CD8-positive, alpha-beta memory T cell (primary cell): ENCODE measurements around the gene MAVS. TPM values are rescaled to one million over a fixed set of nuclear protein-coding genes. Genes with fewer than 3 reads are reported as not detected.
A peak's percentile ranks its signal among the peaks of the same experiment; 100 is the strongest.
"Not testable (repeated sequence)": the region's sequence is repeated elsewhere in the genome, so short reads cannot be mapped to it uniquely, and the experiment has no call there.

Experiments used
- CTCF ChIA-PET: fragments of 350-600 bp; sonication (Branson Sonifier 250); formaldehyde crosslinking; loops from one replicate; lab custom pipeline; 2021; ENCODE audit warnings: antibody characterized with exemption; lab: Charles Lee
- POLR2A ChIA-PET: fragments of 350-600 bp; sonication (Branson Sonifier 250); formaldehyde crosslinking; loops from one replicate; lab custom pipeline; 2021; ENCODE audit warnings: antibody characterized with exemption; lab: Charles Lee
- DNase-seq, 5 donors: peaks; one replicate each; pipeline versions ENCODE4 v3.0.0 to v3.0.0-alpha.2; 2020 to 2022; ENCODE audit warnings: mixed read lengths in 1 of 5
- H3K27ac ChIP-seq: one replicate; pipeline ENCODE4 v1.7.0; 2013; ENCODE audit warnings: low read depth, mild to moderate bottlenecking, low read length, moderate library complexity
- H3K27me3 ChIP-seq: 2 replicates; pipeline ENCODE4 v1.7.0; 2013; ENCODE audit warnings: low read length, mild to moderate bottlenecking; ENCODE audit not compliant: insufficient read depth, poor library complexity, severe bottlenecking
- H3K36me3 ChIP-seq: 2 replicates; pipeline ENCODE4 v1.7.0; 2013; ENCODE audit warnings: mild to moderate bottlenecking, low read length, moderate library complexity; ENCODE audit not compliant: insufficient read depth
- H3K4me1 ChIP-seq: 2 replicates; pipeline ENCODE4 v1.7.0; 2013; ENCODE audit warnings: mild to moderate bottlenecking, low read length, moderate library complexity; ENCODE audit not compliant: insufficient read depth
- H3K4me3 ChIP-seq: 2 replicates; pipeline ENCODE4 v1.7.0; 2013; ENCODE audit warnings: mild to moderate bottlenecking, low read length
- H3K9me3 ChIP-seq: 2 replicates; pipeline ENCODE4 v1.7.0; 2013; ENCODE audit warnings: mild to moderate bottlenecking, low read length
- H3K27ac Mint-ChIP-seq, 8 donors: one replicate each; pipeline ENCODE4 v1.8.0; 2020 to 2021; ENCODE audit warnings: mixed read lengths in 8 of 8, mild to moderate bottlenecking in 6 of 8, inconsistent platforms in 3 of 8, moderate library complexity in 3 of 8
- H3K27me3 Mint-ChIP-seq, 2 donors: one replicate each; pipeline ENCODE4 v1.8.0; 2020 to 2021; ENCODE audit warnings: mixed read lengths in 2 of 2, mild to moderate bottlenecking in 1 of 2, moderate library complexity in 1 of 2
- H3K36me3 Mint-ChIP-seq, 3 donors: one replicate each; pipeline ENCODE4 v1.8.0; 2020 to 2021; ENCODE audit warnings: mixed read lengths in 3 of 3, inconsistent platforms in 1 of 3, mild to moderate bottlenecking in 1 of 3
- H3K4me1 Mint-ChIP-seq, 3 donors: one replicate each; pipeline ENCODE4 v1.8.0; 2020 to 2021; ENCODE audit warnings: mixed read lengths in 3 of 3, inconsistent platforms in 1 of 3, mild to moderate bottlenecking in 1 of 3
- H3K4me3 Mint-ChIP-seq, 7 donors: one replicate each; pipeline ENCODE4 v1.8.0; 2020 to 2021; ENCODE audit warnings: mixed read lengths in 7 of 7, mild to moderate bottlenecking in 6 of 7, moderate library complexity in 4 of 7, inconsistent platforms in 2 of 7
- H3K9me3 Mint-ChIP-seq, 5 donors: one replicate each; pipeline ENCODE4 v1.8.0; 2020 to 2022; ENCODE audit warnings: mixed read lengths in 5 of 5, mild to moderate bottlenecking in 3 of 5, moderate library complexity in 2 of 5, inconsistent platforms in 1 of 5
- polyA plus RNA-seq: library from polyadenylated mRNA; unstranded; fragments of 300-500 nt; fragmentation: Illumina TruSeq; gene quantifications from one replicate; pipeline ENCODE4 v1.2.3, GENCODE V29; 2021
- total RNA-seq, 2 experiments: library from RNA; stranded (reverse); gene quantifications; one replicate each; pipeline ENCODE4 v1.2.3, GENCODE V29; 2021

Gene MAVS
- total and polyA plus RNA-seq, 3 experiments from 2014 or later: 8.1 to 34.8 (median 34.3) TPM

DNA sequence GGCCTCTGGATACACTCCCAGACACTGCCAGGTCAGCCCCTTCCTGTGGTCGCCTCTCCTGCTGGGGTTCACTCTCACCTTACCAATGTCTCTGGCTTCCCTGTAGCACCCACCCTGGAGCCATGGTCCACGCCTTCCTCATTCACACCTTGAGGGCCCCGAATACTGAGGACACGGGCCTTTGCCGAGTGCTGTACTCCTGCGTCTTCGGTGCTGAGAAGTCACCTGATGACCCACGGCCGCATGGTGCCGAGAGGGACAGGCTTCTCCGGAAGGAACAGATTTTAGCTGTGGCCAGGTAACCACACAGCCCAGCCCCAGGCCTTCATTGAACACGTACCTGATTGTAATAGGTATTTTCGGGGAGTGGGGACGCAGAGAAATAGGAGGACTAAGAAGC lies 24.6 kb upstream of the MAVS start:
- Mint-ChIP-seq H3K27ac (peak overlapping the region in 7 of 8 donors; percentile 96 to 100 (median 97)), H3K4me3 (peak overlapping the region; percentile 27 to 97 (median 94)), H3K4me1 (peaks cover 30 to 49% (median 41%) of the 10 kb centered on the region in 3 donors), H3K9me3 (no peaks in the 10 kb centered on the region), H3K36me3 (peaks cover 0 to 47% (median 4%) of the 10 kb centered on the region in 3 donors), H3K27me3 (no peaks in the 10 kb centered on the region)
- no peaks in the 10 kb centered on the region for H3K27me3 ChIP-seq
- DNase-seq: no peak
- peaks cover 7% of the 10 kb centered on the region for H3K36me3 ChIP-seq
- no peak overlapping the region for H3K27ac ChIP-seq
- H3K4me1 ChIP-seq: peaks cover 33% of the 10 kb centered on the region
- CTCF ChIA-PET: interaction anchor here (1.3 to 18.5 kb wide), 5 partner anchors 26 to 54 kb away, joined by 4 to 262 read pairs (median 33); partner anchors contain the start of genes ADISSP, CDC25B, CENPB and SPEF1
- POLR2A ChIA-PET: interaction anchor here (0.5 to 4.0 kb wide), 2 partner anchors 32 to 35 kb away, joined by 5 to 37 read pairs; partner anchors contain the start of gene CENPB
- no peak overlapping the region for H3K4me3 ChIP-seq
- no peaks in the 10 kb centered on the region for H3K9me3 ChIP-seq

DNA sequence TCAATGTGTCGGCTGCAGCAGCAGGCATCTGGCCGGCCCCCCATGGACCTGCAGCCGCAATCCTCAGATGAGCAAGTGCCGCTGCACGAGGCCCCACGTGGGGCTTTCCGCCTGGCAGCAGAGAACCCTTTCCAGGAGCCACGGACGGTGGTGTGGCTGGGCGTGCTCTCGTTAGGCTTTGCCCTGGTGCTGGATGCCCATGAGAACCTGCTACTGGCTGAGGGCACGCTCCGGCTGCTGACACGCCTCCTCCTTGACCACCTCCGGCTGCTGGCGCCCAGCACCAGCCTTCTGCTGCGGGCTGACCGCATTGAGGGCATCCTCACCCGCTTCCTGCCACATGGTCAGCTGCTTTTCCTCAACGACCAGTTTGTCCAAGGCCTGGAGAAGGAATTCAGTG lies 22.8 kb upstream of the MAVS start:
- Histone ChIP-seq H3K27ac (no peak overlapping the region), H3K4me3 (no peak overlapping the region), H3K4me1 (peaks cover 19% of the 10 kb centered on the region), H3K9me3 (no peaks in the 10 kb centered on the region), H3K36me3 (peaks cover 7% of the 10 kb centered on the region), H3K27me3 (no peaks in the 10 kb centered on the region)
- no peak for DNase-seq
- H3K9me3 Mint-ChIP-seq: no peaks in the 10 kb centered on the region
- POLR2A ChIA-PET: interaction anchor here (0.9 kb wide), 1 partner anchor 32 kb away, joined by 3 read pairs; no protein-coding TSS in a partner anchor
- peak overlapping the region in 1 of 7 donors; percentile 56 for H3K4me3 Mint-ChIP-seq
- peak overlapping the region in 2 of 8 donors; percentile 32 to 87 for H3K27ac Mint-ChIP-seq
- CTCF ChIA-PET: interaction anchor here (18.5 kb wide), 1 partner anchor 39 kb away, joined by 262 read pairs; the partner anchor contains the start of genes CENPB and SPEF1
- peaks cover 19 to 32% (median 25%) of the 10 kb centered on the region in 3 donors for H3K4me1 Mint-ChIP-seq
- H3K27me3 Mint-ChIP-seq: no peaks in the 10 kb centered on the region
- H3K36me3 Mint-ChIP-seq: peaks cover 0 to 56% (median 4%) of the 10 kb centered on the region in 3 donors

DNA sequence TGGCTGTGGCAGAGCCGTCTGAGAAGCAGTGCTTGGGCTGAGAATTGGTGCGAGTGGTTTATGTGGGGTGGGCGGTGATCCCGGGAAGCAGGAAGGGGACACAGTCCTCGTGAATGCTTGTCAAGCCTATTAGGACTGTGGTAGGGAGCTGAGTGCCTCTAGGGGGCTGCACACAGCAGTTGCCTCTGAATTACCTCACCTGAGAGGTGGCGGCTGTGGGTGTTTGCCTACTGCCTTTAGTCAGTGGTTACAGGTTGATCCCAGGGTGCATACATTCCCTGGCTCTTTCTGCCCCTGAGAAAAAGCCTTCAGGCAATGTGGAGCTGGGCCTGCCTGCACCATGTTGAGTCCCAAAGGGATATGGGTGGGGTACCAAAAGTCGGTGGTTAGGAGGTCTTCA lies 21.1 kb upstream of the MAVS start:
- POLR2A ChIA-PET: no interaction called here
- peak overlapping the region in 3 of 8 donors; percentile 23 to 54 (median 26) for H3K27ac Mint-ChIP-seq
- peak overlapping the region in 1 of 7 donors; percentile 61 for H3K4me3 Mint-ChIP-seq
- peaks cover 8% of the 10 kb centered on the region for H3K4me1 ChIP-seq
- no peaks in the 10 kb centered on the region for H3K9me3 Mint-ChIP-seq
- CTCF ChIA-PET: interaction anchor here (0.9 to 18.5 kb wide), 3 partner anchors 30 to 58 kb away, joined by 3 to 262 read pairs (median 4); partner anchors contain the start of genes ADISSP, CENPB and SPEF1
- H3K9me3 ChIP-seq: no peaks in the 10 kb centered on the region
- H3K4me1 Mint-ChIP-seq: peaks cover 11 to 21% (median 13%) of the 10 kb centered on the region in 3 donors
- H3K27me3 Mint-ChIP-seq: no peaks in the 10 kb centered on the region
- no peak for DNase-seq
- H3K36me3 ChIP-seq: peaks cover 7% of the 10 kb centered on the region
- H3K27me3 ChIP-seq: no peaks in the 10 kb centered on the region
- H3K27ac ChIP-seq: no peak overlapping the region
- peaks cover 0 to 56% (median 4%) of the 10 kb centered on the region in 3 donors for H3K36me3 Mint-ChIP-seq
- H3K4me3 ChIP-seq: no peak overlapping the region

DNA sequence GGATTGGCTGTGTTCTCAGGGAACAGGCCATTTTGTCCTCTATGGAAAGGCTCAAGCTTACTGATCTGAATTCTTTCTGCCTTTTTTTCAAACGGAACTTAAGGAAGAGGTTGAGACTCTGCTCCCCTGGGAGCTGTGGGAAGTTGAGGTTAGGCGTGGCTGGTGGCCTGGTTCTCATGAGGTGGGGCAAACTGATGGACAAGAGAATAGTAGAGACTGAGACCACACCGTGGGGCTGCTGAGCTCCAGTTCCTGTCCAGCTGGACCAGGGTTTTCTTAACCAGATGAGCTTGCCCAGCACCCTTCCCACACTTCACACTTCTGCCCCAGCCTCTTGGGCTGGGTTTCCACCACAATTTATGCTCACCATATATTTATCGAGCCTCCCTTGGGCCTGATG lies 20.2 kb upstream of the MAVS start:
- Mint-ChIP-seq H3K4me1 (peaks cover 4 to 14% (median 7%) of the 10 kb centered on the region in 3 donors), H3K36me3 (peaks cover 0 to 51% (median 4%) of the 10 kb centered on the region in 3 donors), H3K27me3 (no peaks in the 10 kb centered on the region), H3K27ac (peak overlapping the region in 1 of 8 donors; percentile 89), H3K4me3 (no peak overlapping the region), H3K9me3 (no peaks in the 10 kb centered on the region)
- ChIA-PET CTCF (interaction anchor here (0.9 to 18.5 kb wide), 5 partner anchors 10 to 59 kb away, joined by 3 to 262 read pairs (median 3); partner anchors contain the start of genes ADISSP, CENPB and SPEF1), POLR2A (no interaction called here)
- Histone ChIP-seq H3K27ac (no peak overlapping the region), H3K36me3 (peaks cover 7% of the 10 kb centered on the region), H3K4me1 (peaks cover 1% of the 10 kb centered on the region), H3K9me3 (no peaks in the 10 kb centered on the region), H3K27me3 (no peaks in the 10 kb centered on the region), H3K4me3 (no peak overlapping the region)
- DNase-seq: no peak

DNA sequence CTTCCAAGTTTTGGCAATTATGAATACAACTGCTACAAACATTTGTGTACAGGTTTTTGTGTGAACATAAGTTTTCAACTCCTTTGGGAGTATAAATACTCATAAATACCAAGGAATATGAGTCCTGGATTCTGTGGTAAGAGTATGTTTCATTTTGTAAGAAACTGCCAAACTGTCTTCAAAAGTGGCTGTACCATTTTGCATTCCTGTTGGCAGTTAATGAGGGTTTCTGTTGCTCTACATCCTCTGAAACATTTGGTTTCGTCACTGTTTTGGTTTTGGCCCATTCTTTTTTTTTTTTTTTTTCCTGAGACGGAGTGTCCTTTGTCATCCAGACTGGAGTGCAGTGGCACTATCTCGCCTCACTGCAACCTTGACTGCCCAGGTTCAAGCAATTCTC lies 17.8 kb upstream of the MAVS start:
- Histone ChIP-seq H3K36me3 (no peaks in the 10 kb centered on the region), H3K4me3 (no peak overlapping the region), H3K27ac (no peak overlapping the region), H3K27me3 (no peaks in the 10 kb centered on the region), H3K9me3 (no peaks in the 10 kb centered on the region), H3K4me1 (no peaks in the 10 kb centered on the region)
- ChIA-PET CTCF (interaction anchor here (0.7 kb wide), 1 partner anchor 1076 kb away, joined by 4 read pairs; no protein-coding TSS in a partner anchor), POLR2A (no interaction called here)
- no peaks in the 10 kb centered on the region for H3K27me3 Mint-ChIP-seq
- no peak overlapping the region for H3K4me3 Mint-ChIP-seq
- no peak for DNase-seq
- H3K27ac Mint-ChIP-seq: no peak overlapping the region
- no peaks in the 10 kb centered on the region for H3K4me1 Mint-ChIP-seq
- H3K9me3 Mint-ChIP-seq: no peaks in the 10 kb centered on the region
- peaks cover 0 to 36% (median 0%) of the 10 kb centered on the region in 3 donors for H3K36me3 Mint-ChIP-seq

DNA sequence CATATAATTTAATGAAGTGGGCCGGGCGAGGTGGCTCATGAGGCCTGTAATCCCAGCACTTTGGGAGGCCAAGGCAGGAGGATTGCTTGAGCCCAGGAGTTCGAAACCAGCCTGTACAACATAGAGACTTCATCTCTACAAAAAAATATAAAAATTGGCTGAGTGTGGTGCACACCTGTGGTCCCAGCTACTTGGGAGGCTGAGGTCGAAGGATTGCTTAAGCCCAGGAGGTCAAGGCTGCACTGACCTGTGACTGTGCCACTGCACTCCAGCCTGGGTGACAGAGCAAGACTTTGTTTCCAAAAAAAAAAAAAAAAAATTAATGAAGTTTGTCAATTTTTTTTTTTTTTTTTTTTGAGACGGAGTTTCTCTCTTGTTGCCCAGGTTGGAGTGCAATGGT lies 16.7 kb upstream of the MAVS start:
- H3K27me3 Mint-ChIP-seq, H3K9me3 Mint-ChIP-seq, H3K36me3 ChIP-seq, H3K27ac ChIP-seq, H3K27me3 ChIP-seq, H3K4me3 Mint-ChIP-seq, POLR2A ChIA-PET, H3K4me1 Mint-ChIP-seq, DNase-seq, H3K4me1 ChIP-seq, CTCF ChIA-PET, H3K4me3 ChIP-seq, H3K9me3 ChIP-seq: not testable (repeated sequence)
- Mint-ChIP-seq H3K27ac (peak overlapping the region in 1 of 8 donors; percentile 50), H3K36me3 (peaks cover 0 to 25% (median 0%) of the 10 kb centered on the region in 3 donors)

DNA sequence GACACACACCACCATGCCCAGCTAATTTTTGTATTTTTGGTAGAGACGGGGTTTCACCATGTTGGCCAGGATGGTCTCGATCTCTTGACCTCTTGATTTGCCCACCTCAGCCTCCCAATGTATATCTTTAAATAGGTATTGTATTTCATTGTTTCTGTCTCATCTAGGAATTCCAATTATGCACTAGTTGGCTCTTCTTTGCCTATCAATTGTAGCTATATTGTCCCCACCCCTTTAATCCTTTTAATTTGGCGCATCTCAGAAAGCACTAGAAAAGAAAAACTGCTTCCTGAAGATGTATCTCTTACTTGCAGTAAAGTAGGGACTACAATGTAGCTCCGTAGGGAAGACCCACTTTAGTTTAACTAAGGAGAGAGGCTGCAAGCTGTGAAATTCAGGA lies 10.5 kb upstream of the MAVS start:
- Histone ChIP-seq H3K4me3 (no peak overlapping the region), H3K4me1 (no peaks in the 10 kb centered on the region), H3K36me3 (no peaks in the 10 kb centered on the region), H3K27me3 (no peaks in the 10 kb centered on the region), H3K27ac (no peak overlapping the region), H3K9me3 (no peaks in the 10 kb centered on the region)
- H3K4me1 Mint-ChIP-seq: no peaks in the 10 kb centered on the region
- ChIA-PET CTCF (interaction anchor here (1.2 to 1.7 kb wide), 4 partner anchors 9 to 19 kb away, joined by 3 to 6 read pairs (median 3); partner anchors contain the start of gene AP5S1), POLR2A (interaction anchor here (0.6 kb wide), 1 partner anchor 51 kb away, joined by 4 read pairs; no protein-coding TSS in a partner anchor)
- peaks cover 0 to 2% (median 0%) of the 10 kb centered on the region in 5 donors for H3K9me3 Mint-ChIP-seq
- peaks cover 0 to 2% (median 2%) of the 10 kb centered on the region in 3 donors for H3K36me3 Mint-ChIP-seq
- no peak overlapping the region for H3K27ac Mint-ChIP-seq
- no peak for DNase-seq
- no peaks in the 10 kb centered on the region for H3K27me3 Mint-ChIP-seq
- H3K4me3 Mint-ChIP-seq: no peak overlapping the region

DNA sequence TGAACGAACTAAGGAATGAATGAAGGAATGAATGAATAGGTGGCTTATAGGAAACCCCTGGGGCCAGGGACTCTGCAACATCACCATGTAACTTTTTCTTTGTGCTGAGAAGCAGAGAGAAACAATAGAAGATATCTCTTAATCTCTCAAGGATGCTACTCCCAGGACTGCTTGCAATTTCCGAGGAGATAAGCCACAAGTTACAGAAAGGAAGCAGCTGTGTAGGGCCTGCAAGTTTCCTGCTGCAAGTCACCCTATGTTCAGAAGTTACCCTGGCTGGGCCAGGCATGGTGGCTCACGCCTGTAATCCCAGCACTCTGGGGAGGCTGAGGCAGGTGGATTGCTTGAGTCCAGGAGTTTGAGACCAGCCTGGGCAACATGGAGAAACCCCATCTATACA lies 7.3 kb upstream of the MAVS start:
- Histone ChIP-seq H3K4me1 (no peaks in the 10 kb centered on the region), H3K27me3 (no peaks in the 10 kb centered on the region), H3K9me3 (no peaks in the 10 kb centered on the region), H3K36me3 (no peaks in the 10 kb centered on the region), H3K27ac (no peak overlapping the region), H3K4me3 (no peak overlapping the region)
- H3K4me1 Mint-ChIP-seq: no peaks in the 10 kb centered on the region
- peaks cover 0 to 2% (median 0%) of the 10 kb centered on the region in 5 donors for H3K9me3 Mint-ChIP-seq
- H3K27ac Mint-ChIP-seq: peak overlapping the region in 1 of 8 donors; percentile 30
- H3K36me3 Mint-ChIP-seq: peaks cover 0 to 2% (median 2%) of the 10 kb centered on the region in 3 donors
- DNase-seq: no peak
- CTCF ChIA-PET: interaction anchor here (0.7 to 1.8 kb wide), 3 partner anchors 16 to 110 kb away, joined by 3 to 4 read pairs (median 4); no protein-coding TSS in a partner anchor
- POLR2A ChIA-PET: no interaction called here
- H3K27me3 Mint-ChIP-seq: no peaks in the 10 kb centered on the region
- H3K4me3 Mint-ChIP-seq: no peak overlapping the region
